Thoracic aorta (tissue), 2 donors: ENCODE data around the gene RELN. TPM values are rescaled to one million over a fixed set of nuclear protein-coding genes. Genes with fewer than 3 reads are reported as not detected.

Experiments
- ATAC-seq: fragments of 150-250 bp; one replicate; pipeline ENCODE4 v1.8.0; 2017; ENCODE audit warnings: low read depth; ENCODE audit not compliant: insufficient number of reproducible peaks, low FRiP score
- DNase-seq: peaks from one replicate; pipeline ENCODE4 v3.0.0-alpha.2; 2020; ENCODE audit warnings: low spot score
- H3K27ac ChIP-seq, 2 donors: fragments of 200-600 bp; sonication (generic); 1 replicate in 1 of 2; 2 replicates in 1 of 2; pipeline ENCODE4 v1.5.1; 2016; ENCODE audit warnings: mild to moderate bottlenecking in 2 of 2, moderate library complexity in 2 of 2
- H3K27me3 ChIP-seq: fragments of 200-600 bp; sonication (generic); replicated peaks from 2 replicates; pipeline ENCODE4 v1.6.0; 2016; ENCODE audit warnings: mild to moderate bottlenecking; ENCODE audit not compliant: insufficient read depth
- H3K36me3 ChIP-seq: fragments of 200-600 bp; sonication (generic); one replicate; pipeline ENCODE4 v1.5.1; 2016
- H3K4me1 ChIP-seq, 2 donors: fragments of 200-600 bp; sonication (generic); 1 replicate in 1 of 2; 2 replicates in 1 of 2; pipeline versions ENCODE4 v1.5.1 to v1.6.0; 2016; ENCODE audit warnings: low read depth in 2 of 2, mild to moderate bottlenecking in 1 of 2; ENCODE audit not compliant: control insufficient read depth in 1 of 2
- H3K4me3 ChIP-seq: fragments of 200-600 bp; sonication (generic); 2 replicates; pipeline ENCODE4 v1.5.1; 2016; ENCODE audit warnings: mild to moderate bottlenecking
- H3K9me3 ChIP-seq: fragments of 200-600 bp; sonication (generic); 2 replicates; pipeline ENCODE4 v1.5.1; 2016
- total RNA-seq, 2 donors: library from RNA; depleted of rRNA; stranded (reverse); fragments of >200 nt; gene quantifications; one replicate each; pipeline versions ENCODE4 v1.1.0 to v1.2.3, GENCODE V29; 2016
- TF ChIP-seq, protein P1 (sequence below): fragments of 200-600 bp; sonication (generic); IDR thresholded peaks from one replicate; pipeline ENCODE4 v1.5.1; 2019; ENCODE audit warnings: antibody characterized with exemption

RELN gene
- total RNA-seq, 2 donors from 2014 or later: 0.49 to 5.1 TPM

DNA sequence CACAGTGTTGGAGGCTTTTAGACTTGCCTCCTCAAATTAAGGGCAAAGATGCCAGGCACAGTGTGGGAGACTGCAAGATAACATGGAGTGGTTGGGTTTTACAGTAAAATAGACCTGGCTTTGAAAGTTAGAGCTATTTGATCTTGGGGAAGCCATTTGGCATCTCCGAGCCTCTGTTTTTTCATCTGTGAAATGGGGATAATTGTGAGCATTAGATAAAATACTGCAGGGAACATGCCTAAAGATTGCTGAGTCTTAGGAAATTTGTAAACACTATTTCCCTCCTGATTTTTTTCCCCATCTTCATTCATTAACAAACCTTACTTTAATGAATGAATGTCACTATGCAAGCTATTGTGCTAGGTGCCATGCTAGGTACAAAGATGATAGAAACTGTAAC, 302.2 kb downstream of the RELN start:
- Histone ChIP-seq H3K27ac (no peak overlapping the region), H3K27me3 (no peaks in the 10 kb centered on the region), H3K36me3 (no peaks in the 10 kb centered on the region), H3K9me3 (no peaks in the 10 kb centered on the region), H3K4me1 (no peaks in the 10 kb centered on the region), H3K4me3 (no peak overlapping the region)
- ATAC-seq (no peak), DNase-seq (no peak)
- TF ChIP-seq, protein P1, sequence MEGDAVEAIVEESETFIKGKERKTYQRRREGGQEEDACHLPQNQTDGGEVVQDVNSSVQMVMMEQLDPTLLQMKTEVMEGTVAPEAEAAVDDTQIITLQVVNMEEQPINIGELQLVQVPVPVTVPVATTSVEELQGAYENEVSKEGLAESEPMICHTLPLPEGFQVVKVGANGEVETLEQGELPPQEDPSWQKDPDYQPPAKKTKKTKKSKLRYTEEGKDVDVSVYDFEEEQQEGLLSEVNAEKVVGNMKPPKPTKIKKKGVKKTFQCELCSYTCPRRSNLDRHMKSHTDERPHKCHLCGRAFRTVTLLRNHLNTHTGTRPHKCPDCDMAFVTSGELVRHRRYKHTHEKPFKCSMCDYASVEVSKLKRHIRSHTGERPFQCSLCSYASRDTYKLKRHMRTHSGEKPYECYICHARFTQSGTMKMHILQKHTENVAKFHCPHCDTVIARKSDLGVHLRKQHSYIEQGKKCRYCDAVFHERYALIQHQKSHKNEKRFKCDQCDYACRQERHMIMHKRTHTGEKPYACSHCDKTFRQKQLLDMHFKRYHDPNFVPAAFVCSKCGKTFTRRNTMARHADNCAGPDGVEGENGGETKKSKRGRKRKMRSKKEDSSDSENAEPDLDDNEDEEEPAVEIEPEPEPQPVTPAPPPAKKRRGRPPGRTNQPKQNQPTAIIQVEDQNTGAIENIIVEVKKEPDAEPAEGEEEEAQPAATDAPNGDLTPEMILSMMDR: no peak

DNA sequence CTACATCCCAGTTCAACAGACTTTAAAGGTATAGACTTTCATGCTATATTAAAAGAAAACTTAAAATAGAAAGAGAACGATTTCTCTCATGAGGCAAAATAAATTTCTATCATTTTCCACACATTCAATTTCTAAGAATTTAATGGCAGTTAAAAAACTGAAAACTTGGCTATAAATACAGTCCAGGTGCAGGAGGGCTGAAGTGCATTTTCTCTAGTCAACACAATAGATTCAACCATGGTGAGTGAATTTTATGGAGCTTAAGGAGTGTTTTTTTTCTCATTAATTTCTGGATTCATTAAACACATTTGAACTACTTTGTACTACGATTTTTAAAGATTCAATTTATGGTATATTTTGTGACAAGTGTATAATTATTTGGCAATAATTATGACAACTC, 302.7 kb downstream of the RELN start:
- ATAC-seq (no peak), DNase-seq (no peak)
- H3K27ac ChIP-seq: no peak overlapping the region
- no peak overlapping the region for H3K4me3 ChIP-seq
- TF ChIP-seq, protein P1: no peak
- no peaks in the 10 kb centered on the region for H3K36me3 ChIP-seq
- no peaks in the 10 kb centered on the region for H3K9me3 ChIP-seq
- H3K27me3 ChIP-seq: no peaks in the 10 kb centered on the region
- H3K4me1 ChIP-seq: no peaks in the 10 kb centered on the region

DNA sequence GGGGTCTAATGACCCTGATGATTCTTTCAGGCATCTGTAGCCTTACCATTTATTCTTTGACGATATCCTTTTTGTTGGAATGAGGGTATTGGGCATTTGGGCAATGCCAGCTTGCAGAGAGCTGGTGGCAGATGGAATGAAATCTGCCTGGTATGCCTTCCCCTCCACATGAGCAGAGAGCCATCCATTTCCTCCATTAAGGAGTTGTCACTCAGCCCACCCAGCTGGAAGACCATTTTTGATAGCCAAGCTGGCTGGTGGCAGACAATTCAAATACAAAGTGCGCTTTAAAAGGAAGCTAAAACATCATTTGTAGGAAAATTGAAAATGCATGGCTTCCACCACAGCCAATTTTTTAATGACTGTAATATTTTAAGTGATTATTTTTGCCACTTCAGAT, 303.4 kb downstream of the RELN start:
- TF ChIP-seq, protein P1: no peak
- no peaks in the 10 kb centered on the region for H3K36me3 ChIP-seq
- no peak overlapping the region for H3K4me3 ChIP-seq
- H3K27ac ChIP-seq: no peak overlapping the region
- H3K9me3 ChIP-seq: no peaks in the 10 kb centered on the region
- DNase-seq (no peak), ATAC-seq (no peak)
- H3K27me3 ChIP-seq: no peaks in the 10 kb centered on the region
- no peaks in the 10 kb centered on the region for H3K4me1 ChIP-seq

DNA sequence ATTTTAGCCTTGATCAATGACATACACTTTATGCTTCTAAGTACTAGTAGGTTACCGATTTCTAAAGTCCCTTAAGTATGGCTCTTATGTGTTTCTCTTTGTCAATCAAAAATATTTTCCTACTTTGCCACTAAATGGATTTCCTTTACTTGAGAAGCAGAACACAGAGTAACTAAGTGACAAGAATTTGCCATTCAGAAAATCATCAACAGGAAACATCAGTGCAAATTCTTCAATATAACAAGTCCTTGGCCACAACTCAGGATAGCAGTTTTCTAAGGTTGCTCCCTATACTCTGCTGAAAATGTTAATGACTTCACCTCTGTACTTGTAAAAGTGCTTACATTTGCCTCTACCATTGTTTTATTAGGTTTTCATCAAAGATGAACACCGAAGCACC, 303.8 kb downstream of the RELN start:
- no peaks in the 10 kb centered on the region for H3K4me1 ChIP-seq
- H3K4me3 ChIP-seq: no peak overlapping the region
- no peak overlapping the region for H3K27ac ChIP-seq
- no peaks in the 10 kb centered on the region for H3K36me3 ChIP-seq
- TF ChIP-seq, protein P1: no peak
- H3K9me3 ChIP-seq: no peaks in the 10 kb centered on the region
- DNase-seq (no peak), ATAC-seq (no peak)
- no peaks in the 10 kb centered on the region for H3K27me3 ChIP-seq

DNA sequence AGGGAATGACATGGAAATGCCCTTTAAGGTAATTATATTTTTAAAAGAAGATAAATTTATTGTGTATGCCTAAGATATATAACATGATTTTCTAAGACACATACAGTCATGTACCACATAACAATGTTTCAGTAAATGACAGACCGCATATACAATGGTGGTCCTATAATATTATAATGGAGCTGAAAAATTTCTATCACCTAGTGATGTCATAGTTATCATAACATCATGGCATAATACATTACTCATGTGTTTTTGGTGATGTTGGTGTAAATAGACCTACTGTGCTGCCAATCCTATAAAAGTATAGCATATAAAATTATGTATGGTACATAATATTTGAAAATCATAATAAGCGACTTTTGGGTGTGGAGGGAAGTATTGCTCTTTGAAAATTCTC, 306.1 kb downstream of the RELN start:
- Histone ChIP-seq H3K4me1 (no peaks in the 10 kb centered on the region), H3K4me3 (no peak overlapping the region), H3K27ac (no peak overlapping the region), H3K36me3 (no peaks in the 10 kb centered on the region), H3K9me3 (no peaks in the 10 kb centered on the region), H3K27me3 (no peaks in the 10 kb centered on the region)
- no peak for DNase-seq
- no peak for ATAC-seq
- TF ChIP-seq, protein P1: no peak
